PFSK-1 (cell line): ENCODE results near the gene ENG.

Source experiments
- POLR2AphosphoS5 ChIP-seq: IDR thresholded peaks from 2 replicates; pipeline ENCODE4 v1.6.1; 2012; ENCODE audit warnings: low read depth, mild to moderate bottlenecking, control low read depth, low read length, moderate library complexity
- REST ChIP-seq, 2 experiments: IDR thresholded peaks; 2 replicates each; pipeline versions ENCODE4 v1.6.1 to v1.8.0; 2011 to 2012; ENCODE audit warnings: low read depth in 2 of 2, low read length in 2 of 2, control low read depth in 1 of 2, inconsistent platforms in 1 of 2, mild to moderate bottlenecking in 1 of 2, moderate library complexity in 1 of 2; ENCODE audit not compliant: insufficient read depth in 1 of 2
- SIN3A ChIP-seq: IDR thresholded peaks from 2 replicates; pipeline ENCODE4 v1.6.1; 2012; ENCODE audit warnings: mild to moderate bottlenecking, low read length, moderate library complexity, borderline replicate concordance; ENCODE audit not compliant: insufficient read depth
- TAF1 ChIP-seq: IDR thresholded peaks from 2 replicates; pipeline ENCODE4 v1.6.1; 2012; ENCODE audit warnings: low read length, control low read depth, borderline replicate concordance; ENCODE audit not compliant: insufficient read depth

- no peak for TF ChIP-seq REST (IDR thresholded peaks at IDR 0.05; ENCODE audit: insufficient read depth in 1 of 2, low read depth in 2 of 2, low read length in 2 of 2)
- no peak for TF ChIP-seq SIN3A
- no peak for TF ChIP-seq POLR2AphosphoS5
- TF ChIP-seq TAF1 = no peak
Measured at GRCh38 chr9:127816728-127817127, 37.7 kb downstream of the ENG start.
